Medulla oblongata (tissue), 1 donor: ENCODE measurements around the gene UNC119B.
"Not testable (repeated sequence)": the region's sequence is repeated elsewhere in the genome, so short reads cannot be mapped to it uniquely, and the experiment has no call there.

Source experiments
- DNase-seq: peaks from one replicate; pipeline ENCODE4 v3.0.0-alpha.2; 2015; ENCODE audit errors: extremely low spot score

The UNC119B gene

GRCh38 chr12:120719072-120719471 lies 8.8 kb downstream of the UNC119B start:
- DNase-seq, result no peak

GRCh38 chr12:120719496-120720233 lies 9.4 kb downstream of the UNC119B start:
- no peak for DNase-seq

GRCh38 chr12:120720234-120720986 lies 10.2 kb downstream of the UNC119B start:
- peak; percentile 79 for DNase-seq

GRCh38 chr12:120720987-120721801 lies 10.9 kb downstream of the UNC119B start:
- DNase-seq, result no peak

- no peak for DNase-seq
Measured at GRCh38 chr12:120721866-120722265, 11.6 kb downstream of the UNC119B start.

GRCh38 chr12:120722784-120723183 lies 12.5 kb downstream of the UNC119B start:
- DNase-seq, result no peak

GRCh38 chr12:120724720-120725119 lies 14.5 kb downstream of the UNC119B start:
- DNase-seq, result no peak

- DNase-seq, result no peak
Measured at GRCh38 chr12:120725151-120725658, 14.9 kb downstream of the UNC119B start.

GRCh38 chr12:120725659-120726509 lies 15.6 kb downstream of the UNC119B start, which contains the start of gene ACADS:
Gene ACADS (plus strand): TSS chr12:120725826. CDS start chr12:120725886, 60 bp downstream.
- peak; percentile 92 for DNase-seq

- no peak for DNase-seq
Measured at GRCh38 chr12:120726510-120726793, 16.2 kb downstream of the UNC119B start.

- no peak for DNase-seq
Measured at GRCh38 chr12:120726961-120727360, 16.7 kb downstream of the UNC119B start.

GRCh38 chr12:120732198-120732597 lies 21.9 kb downstream of the UNC119B start:
- DNase-seq, result not testable (repeated sequence)

- DNase-seq, result no peak
Measured at GRCh38 chr12:120733574-120733973, 23.3 kb downstream of the UNC119B start.

GRCh38 chr12:120734210-120734609 lies 24.0 kb downstream of the UNC119B start:
- no peak for DNase-seq

- DNase-seq, result no peak
Measured at GRCh38 chr12:120735181-120735580, 24.9 kb downstream of the UNC119B start.

GRCh38 chr12:120736404-120737331 lies 26.4 kb downstream of the UNC119B start:
- no peak for DNase-seq

- no peak for DNase-seq
Measured at GRCh38 chr12:120737557-120738251, 27.4 kb downstream of the UNC119B start.

- no peak for DNase-seq
Measured at GRCh38 chr12:120738252-120739030, 28.2 kb downstream of the UNC119B start.
